ENCODE data around the gene PPM1B. TPM values are rescaled to one million over a fixed set of nuclear protein-coding genes. Genes with fewer than 3 reads are reported as not detected.

PPM1B gene
- total and polyA plus RNA-seq, 2 of the 13 experiments (the other 11 are each of a cell fraction or from before 2014, with no cell fraction given) = 24.4 to 25.0 TPM

GRCh38 chr2:44167908-44168680 is 581 bp upstream of the PPM1B start (continued):
- TF ChIP-seq ZNF710 (CRISPR knock-in tag; IDR thresholded peaks at IDR 0.05; ENCODE audit: borderline replicate concordance) (no peak; the same call in 1 of the 2 replicates), POGZ (CRISPR knock-in tag; IDR thresholded peaks at IDR 0.05) (peak; percentile 80; the same call in 1 of the 2 replicates), GABPB1 (CRISPR knock-in tag; IDR thresholded peaks at IDR 0.05) (peak; percentile 75), MIXL1 (CRISPR knock-in tag; IDR thresholded peaks at IDR 0.05) (no peak), ZNF777 (CRISPR knock-in tag; IDR thresholded peaks at IDR 0.05) (peak; percentile 43; the same call in 1 of the 2 replicates), SOX6 (IDR thresholded peaks at IDR 0.05) (no peak), SOX6 (CRISPR knock-in tag; IDR thresholded peaks at IDR 0.05) (peak; percentile 58; the same call in 1 of the 2 replicates), NFIB (CRISPR knock-in tag; IDR thresholded peaks at IDR 0.05; ENCODE audit: borderline replicate concordance) (no peak), ZNF549 (CRISPR knock-in tag; IDR thresholded peaks at IDR 0.05) (no peak), REXO4 (CRISPR knock-in tag; IDR thresholded peaks at IDR 0.05; ENCODE audit: borderline replicate concordance) (no peak)
